Measurements from ENCODE around the gene AJM1.

DNA sequence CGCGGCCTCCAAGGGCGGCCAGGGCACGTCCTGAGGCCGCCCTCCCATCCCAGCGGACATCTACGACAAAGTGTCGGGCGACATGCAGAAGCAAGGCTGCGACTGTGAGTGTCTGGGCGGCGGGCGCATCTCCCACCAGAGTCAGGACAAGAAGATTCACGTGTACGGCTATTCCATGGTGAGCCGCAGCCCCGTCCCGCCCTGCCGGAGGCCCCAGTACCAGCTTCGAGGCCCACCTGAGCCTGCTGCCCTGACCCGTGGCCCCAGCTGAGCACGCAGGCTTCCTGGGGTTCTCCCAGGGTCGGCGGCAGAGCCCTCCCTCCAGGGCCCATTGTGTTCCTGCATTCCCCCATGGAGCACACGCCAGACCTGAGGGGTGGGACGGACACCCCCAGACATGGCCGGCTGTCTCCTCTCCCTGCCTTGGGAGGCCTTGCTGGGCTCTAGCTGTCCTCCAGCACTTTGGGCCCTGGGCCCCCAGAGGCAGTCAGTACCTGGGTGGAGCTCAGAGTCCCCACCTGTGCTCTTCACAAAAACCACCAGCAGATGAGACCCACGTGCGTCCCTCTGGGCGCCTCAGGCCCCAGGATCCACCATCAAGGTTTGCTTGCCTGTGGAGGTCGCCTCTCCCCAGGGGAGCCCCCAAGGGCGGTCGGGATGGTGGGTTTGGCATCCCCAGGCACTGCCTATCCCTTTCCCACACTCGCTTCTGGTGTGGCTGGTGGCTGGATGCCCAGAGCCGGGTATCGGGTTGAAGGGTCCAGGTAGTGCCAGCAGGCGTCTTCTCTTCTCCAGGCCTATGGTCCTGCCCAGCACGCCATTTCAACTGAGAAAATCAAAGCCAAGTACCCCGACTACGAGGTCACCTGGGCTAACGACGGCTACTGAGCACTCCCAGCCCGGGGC lies 7.9 kb downstream of the AJM1 start:
- TF ChIP-seq, protein P1, sequence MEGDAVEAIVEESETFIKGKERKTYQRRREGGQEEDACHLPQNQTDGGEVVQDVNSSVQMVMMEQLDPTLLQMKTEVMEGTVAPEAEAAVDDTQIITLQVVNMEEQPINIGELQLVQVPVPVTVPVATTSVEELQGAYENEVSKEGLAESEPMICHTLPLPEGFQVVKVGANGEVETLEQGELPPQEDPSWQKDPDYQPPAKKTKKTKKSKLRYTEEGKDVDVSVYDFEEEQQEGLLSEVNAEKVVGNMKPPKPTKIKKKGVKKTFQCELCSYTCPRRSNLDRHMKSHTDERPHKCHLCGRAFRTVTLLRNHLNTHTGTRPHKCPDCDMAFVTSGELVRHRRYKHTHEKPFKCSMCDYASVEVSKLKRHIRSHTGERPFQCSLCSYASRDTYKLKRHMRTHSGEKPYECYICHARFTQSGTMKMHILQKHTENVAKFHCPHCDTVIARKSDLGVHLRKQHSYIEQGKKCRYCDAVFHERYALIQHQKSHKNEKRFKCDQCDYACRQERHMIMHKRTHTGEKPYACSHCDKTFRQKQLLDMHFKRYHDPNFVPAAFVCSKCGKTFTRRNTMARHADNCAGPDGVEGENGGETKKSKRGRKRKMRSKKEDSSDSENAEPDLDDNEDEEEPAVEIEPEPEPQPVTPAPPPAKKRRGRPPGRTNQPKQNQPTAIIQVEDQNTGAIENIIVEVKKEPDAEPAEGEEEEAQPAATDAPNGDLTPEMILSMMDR (IDR thresholded peaks at IDR 0.05; ENCODE audit: poor library complexity), result no peak
- TF ChIP-seq EZH2 (IDR thresholded peaks at IDR 0.05; ENCODE audit: borderline replicate concordance) (no peak), EZH2phosphoT487 (IDR thresholded peaks at IDR 0.05; ENCODE audit: low read depth, severe bottlenecking, unreplicated experiment) (no peak)

Measured in hepatocyte (in vitro differentiated cells).